HUES48 (cell line): ENCODE measurements around the gene GALP.
"Not testable (repeated sequence)": the region's sequence is repeated elsewhere in the genome, so short reads cannot be mapped to it uniquely, and the experiment has no call there.

Experiments
- H3K27ac ChIP-seq: one replicate; pipeline ENCODE4 v1.7.0; 2013; ENCODE audit warnings: low read depth, low read length, inconsistent platforms
- H3K27me3 ChIP-seq: 2 replicates; pipeline ENCODE4 v1.6.1; 2013; ENCODE audit warnings: mild to moderate bottlenecking, low read length; ENCODE audit not compliant: control insufficient read depth, insufficient read depth
- H3K36me3 ChIP-seq: 2 replicates; pipeline ENCODE4 v1.6.1; 2013; ENCODE audit warnings: low read length; ENCODE audit not compliant: control insufficient read depth, insufficient read depth
- H3K4me1 ChIP-seq: 2 replicates; pipeline ENCODE4 v1.6.1; 2013; ENCODE audit warnings: mild to moderate bottlenecking, low read length; ENCODE audit not compliant: control insufficient read depth, insufficient read depth
- H3K4me3 ChIP-seq: 2 replicates; pipeline ENCODE4 v1.5.1; 2013; ENCODE audit warnings: mild to moderate bottlenecking, low read depth, low read length
- H3K9ac ChIP-seq: 2 replicates; pipeline ENCODE4 v1.6.1; 2013; ENCODE audit warnings: mild to moderate bottlenecking, low read depth, low read length, moderate library complexity
- H3K9me3 ChIP-seq: 2 replicates; pipeline ENCODE4 v1.6.1; 2013; ENCODE audit warnings: low read length; ENCODE audit not compliant: control insufficient read depth, insufficient read depth

Gene GALP

DNA sequence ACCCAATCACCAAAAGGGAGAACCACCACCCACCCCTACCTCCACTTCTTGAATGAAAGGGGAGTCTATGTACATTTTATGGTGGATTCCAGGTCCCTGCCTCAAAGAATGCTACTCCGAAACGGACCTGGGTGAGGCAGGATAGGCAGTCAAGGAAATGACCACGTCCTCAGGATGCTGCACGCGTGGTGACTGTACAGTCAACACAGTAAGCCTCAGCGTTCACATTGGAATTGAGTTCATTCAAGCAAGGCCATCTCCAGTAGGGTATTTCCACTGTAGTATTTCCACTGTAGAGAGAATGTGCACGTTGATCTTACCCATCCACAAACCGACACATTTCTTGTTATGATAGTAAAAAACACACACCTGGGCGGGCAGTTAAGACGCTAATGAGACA lies 43.2 kb downstream of the GALP start:
- Histone ChIP-seq H3K27me3 (no peaks in the 10 kb centered on the region), H3K9ac (no peak overlapping the region), H3K27ac (no peak overlapping the region), H3K36me3 (no peaks in the 10 kb centered on the region), H3K4me1 (peaks cover 7% of the 10 kb centered on the region; the same call in 1 of the 2 replicates), H3K4me3 (no peak overlapping the region), H3K9me3 (no peaks in the 10 kb centered on the region)

DNA sequence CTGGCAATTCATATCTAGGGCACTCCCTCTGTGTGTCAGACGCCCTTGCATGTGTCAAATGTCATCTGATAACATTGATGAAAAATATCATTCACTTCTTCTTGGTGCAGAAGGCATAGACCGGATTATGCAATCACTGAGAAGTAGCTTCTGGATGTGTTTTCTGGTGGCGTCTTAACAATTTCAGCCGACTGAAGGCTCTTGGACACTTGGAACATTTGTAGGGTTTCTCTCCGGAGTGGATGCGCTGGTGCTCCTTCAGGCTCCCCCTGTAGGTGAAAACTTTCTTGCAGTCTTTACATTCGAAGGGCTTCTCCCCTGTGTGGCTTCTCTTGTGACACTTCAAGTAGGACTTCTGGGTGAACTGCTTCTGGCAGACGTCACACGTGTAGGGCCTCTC lies 45.6 kb downstream of the GALP start:
- not testable (repeated sequence) for H3K9me3 ChIP-seq, H3K27ac ChIP-seq

DNA sequence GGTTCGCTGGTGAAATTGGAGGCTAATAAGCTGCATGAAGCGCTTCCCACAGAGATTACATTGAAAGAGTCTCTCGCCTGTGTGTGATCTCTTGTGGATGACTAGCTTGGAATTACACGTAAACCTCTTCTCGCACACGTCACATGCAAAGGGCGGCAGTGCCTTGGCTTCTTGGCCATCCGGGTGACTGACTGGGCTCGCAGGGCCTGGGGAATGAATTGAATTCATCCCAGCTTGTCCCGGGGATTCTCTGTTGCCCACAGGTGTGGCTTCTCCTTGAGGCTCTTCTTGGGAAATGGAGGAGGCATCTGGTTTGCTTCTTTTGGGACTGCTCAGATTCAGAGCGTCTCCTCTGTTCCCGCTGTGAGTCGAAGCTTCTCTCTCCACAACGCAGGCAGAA lies 46.0 kb downstream of the GALP start:
- no peaks in the 10 kb centered on the region for H3K36me3 ChIP-seq
- no peak overlapping the region for H3K4me3 ChIP-seq
- H3K9ac ChIP-seq: no peak overlapping the region
- no peak overlapping the region for H3K27ac ChIP-seq
- peaks cover 4% of the 10 kb centered on the region; the same call in 1 of the 2 replicates for H3K4me1 ChIP-seq
- H3K27me3 ChIP-seq: no peaks in the 10 kb centered on the region
- H3K9me3 ChIP-seq: no peaks in the 10 kb centered on the region

More for the DNA sequence above, 45.6 kb downstream of the GALP start:
- not testable (repeated sequence) for H3K9ac ChIP-seq, H3K4me3 ChIP-seq, H3K4me1 ChIP-seq, H3K36me3 ChIP-seq, H3K27me3 ChIP-seq

DNA sequence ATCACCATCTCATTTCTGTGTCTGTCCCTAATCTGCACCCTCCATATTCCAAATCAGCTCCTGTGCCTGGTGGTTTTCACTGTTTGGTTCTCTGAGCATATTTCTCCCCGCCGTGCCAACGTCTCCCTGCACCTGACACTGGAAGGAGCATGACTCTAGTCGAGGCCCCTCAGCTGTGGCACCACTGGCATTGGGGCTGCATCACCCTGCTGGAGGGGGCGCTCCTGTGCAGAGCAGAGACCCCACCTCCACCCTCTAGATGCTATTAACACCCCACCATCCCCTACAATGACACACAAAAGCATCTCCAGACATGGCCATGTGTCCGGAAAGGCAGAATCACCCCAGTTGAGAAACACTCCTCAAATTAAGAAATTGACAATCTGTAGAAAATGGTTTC lies 47.1 kb downstream of the GALP start:
- H3K9ac ChIP-seq: no peak overlapping the region
- H3K9me3 ChIP-seq: no peaks in the 10 kb centered on the region
- H3K4me1 ChIP-seq: no peaks in the 10 kb centered on the region
- H3K27me3 ChIP-seq: no peaks in the 10 kb centered on the region
- H3K4me3 ChIP-seq: no peak overlapping the region
- H3K27ac ChIP-seq: no peak overlapping the region
- H3K36me3 ChIP-seq: no peaks in the 10 kb centered on the region

DNA sequence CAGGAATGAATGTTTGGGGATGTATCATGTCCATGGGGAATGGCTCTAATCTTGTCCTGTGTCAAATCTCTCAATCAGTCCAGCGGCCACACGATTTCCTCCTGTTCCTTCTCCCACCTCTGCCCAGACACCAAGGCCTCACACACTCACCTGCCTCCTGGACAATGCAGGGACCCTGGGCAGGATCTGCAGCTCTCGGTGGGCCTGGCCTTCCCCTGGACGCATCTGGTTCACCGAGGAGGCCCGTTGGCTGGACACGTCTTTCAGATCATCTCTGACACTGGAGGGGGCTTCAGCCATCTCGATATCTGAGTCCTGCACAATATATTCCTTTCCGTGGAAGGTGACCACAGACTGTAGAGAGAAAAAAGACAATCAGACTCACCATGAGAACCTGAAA lies 47.7 kb downstream of the GALP start:
- Histone ChIP-seq H3K4me3 (no peak overlapping the region), H3K27ac (no peak overlapping the region), H3K4me1 (no peaks in the 10 kb centered on the region), H3K36me3 (no peaks in the 10 kb centered on the region), H3K27me3 (no peaks in the 10 kb centered on the region), H3K9me3 (no peaks in the 10 kb centered on the region), H3K9ac (no peak overlapping the region)
